BJ (cell line): ENCODE measurements around the gene AIMP1. TPM values are rescaled to one million over a fixed set of nuclear protein-coding genes. Genes with fewer than 3 reads are reported as not detected.
A peak's percentile ranks its signal among the peaks of the same experiment; 100 is the strongest.

Experiments
- CTCF ChIA-PET: fragments of 350-600 bp; formaldehyde crosslinking; extraction: SDS; loops from one replicate; lab custom pipeline; 2021; ENCODE audit warnings: antibody characterized with exemption, inconsistent platforms; lab: Yijun Ruan, JAX
- POLR2A ChIA-PET: fragments of 300-600 bp; sonication (Branson Sonifier 250); formaldehyde crosslinking; extraction: SDS; loops from one replicate; lab custom pipeline; 2021; ENCODE audit warnings: antibody characterized with exemption; lab: Charles Lee
- DNase-seq: peaks from one replicate; pipeline ENCODE4 v3.0.0-alpha.2; 2011; ENCODE audit warnings: low read depth
- H3K27me3 ChIP-seq: 2 replicates; pipeline ENCODE4 v1.6.0; 2011; ENCODE audit warnings: low read length; ENCODE audit not compliant: control insufficient read depth, insufficient read depth
- H3K36me3 ChIP-seq: 2 replicates; pipeline ENCODE4 v1.5.1; 2011; ENCODE audit warnings: low read length; ENCODE audit not compliant: control insufficient read depth, insufficient read depth
- H3K4me3 ChIP-seq: 2 replicates; pipeline ENCODE4 v1.5.1; 2011; ENCODE audit warnings: low read depth, mild to moderate bottlenecking, control low read depth, low read length
- polyA plus RNA-seq: library from polyadenylated mRNA; depleted of rRNA; stranded (reverse); fragments of >200 nt; gene quantifications from 2 replicates; pipeline ENCODE4 v1.2.3, GENCODE V29; 2011
- TF ChIP-seq, protein P1 (sequence below): IDR thresholded peaks from 2 replicates; pipeline ENCODE4 v1.5.1; 2011; ENCODE audit warnings: low read depth, mild to moderate bottlenecking, control low read depth, inconsistent platforms, low read length, moderate library complexity; ENCODE audit not compliant: insufficient read depth

Gene AIMP1
- polyA plus RNA-seq, 1 experiment = 10.8 TPM

DNA sequence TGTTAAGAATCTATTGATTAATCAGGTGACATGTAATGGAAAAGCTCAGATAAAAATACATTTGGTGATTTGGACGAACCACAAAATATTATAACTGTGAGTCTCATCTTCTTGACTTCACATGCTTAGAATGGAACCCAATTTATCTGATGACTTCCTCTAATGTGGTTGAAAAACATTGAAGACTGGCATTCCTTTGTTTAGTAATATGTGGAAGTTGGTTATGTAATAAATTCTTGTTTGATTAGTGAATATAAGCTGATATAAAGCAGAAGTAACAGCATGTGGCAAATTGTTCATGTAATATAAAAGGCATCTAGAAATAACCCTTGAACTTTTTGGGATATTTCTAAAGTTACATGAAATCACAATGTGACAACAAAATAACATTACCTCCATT is 42.5 kb downstream of the AIMP1 start:
- Histone ChIP-seq H3K4me3 (no peak overlapping the region), H3K27me3 (no peaks in the 10 kb centered on the region), H3K36me3 (no peaks in the 10 kb centered on the region)
- ChIA-PET CTCF (no interaction called here), POLR2A (interaction anchor here (0.6 kb wide), 1 partner anchor 9 kb away, joined by 4 read pairs; no protein-coding TSS in a partner anchor)
- peak; percentile 59 for DNase-seq
- TF ChIP-seq, protein P1, sequence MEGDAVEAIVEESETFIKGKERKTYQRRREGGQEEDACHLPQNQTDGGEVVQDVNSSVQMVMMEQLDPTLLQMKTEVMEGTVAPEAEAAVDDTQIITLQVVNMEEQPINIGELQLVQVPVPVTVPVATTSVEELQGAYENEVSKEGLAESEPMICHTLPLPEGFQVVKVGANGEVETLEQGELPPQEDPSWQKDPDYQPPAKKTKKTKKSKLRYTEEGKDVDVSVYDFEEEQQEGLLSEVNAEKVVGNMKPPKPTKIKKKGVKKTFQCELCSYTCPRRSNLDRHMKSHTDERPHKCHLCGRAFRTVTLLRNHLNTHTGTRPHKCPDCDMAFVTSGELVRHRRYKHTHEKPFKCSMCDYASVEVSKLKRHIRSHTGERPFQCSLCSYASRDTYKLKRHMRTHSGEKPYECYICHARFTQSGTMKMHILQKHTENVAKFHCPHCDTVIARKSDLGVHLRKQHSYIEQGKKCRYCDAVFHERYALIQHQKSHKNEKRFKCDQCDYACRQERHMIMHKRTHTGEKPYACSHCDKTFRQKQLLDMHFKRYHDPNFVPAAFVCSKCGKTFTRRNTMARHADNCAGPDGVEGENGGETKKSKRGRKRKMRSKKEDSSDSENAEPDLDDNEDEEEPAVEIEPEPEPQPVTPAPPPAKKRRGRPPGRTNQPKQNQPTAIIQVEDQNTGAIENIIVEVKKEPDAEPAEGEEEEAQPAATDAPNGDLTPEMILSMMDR = no peak

DNA sequence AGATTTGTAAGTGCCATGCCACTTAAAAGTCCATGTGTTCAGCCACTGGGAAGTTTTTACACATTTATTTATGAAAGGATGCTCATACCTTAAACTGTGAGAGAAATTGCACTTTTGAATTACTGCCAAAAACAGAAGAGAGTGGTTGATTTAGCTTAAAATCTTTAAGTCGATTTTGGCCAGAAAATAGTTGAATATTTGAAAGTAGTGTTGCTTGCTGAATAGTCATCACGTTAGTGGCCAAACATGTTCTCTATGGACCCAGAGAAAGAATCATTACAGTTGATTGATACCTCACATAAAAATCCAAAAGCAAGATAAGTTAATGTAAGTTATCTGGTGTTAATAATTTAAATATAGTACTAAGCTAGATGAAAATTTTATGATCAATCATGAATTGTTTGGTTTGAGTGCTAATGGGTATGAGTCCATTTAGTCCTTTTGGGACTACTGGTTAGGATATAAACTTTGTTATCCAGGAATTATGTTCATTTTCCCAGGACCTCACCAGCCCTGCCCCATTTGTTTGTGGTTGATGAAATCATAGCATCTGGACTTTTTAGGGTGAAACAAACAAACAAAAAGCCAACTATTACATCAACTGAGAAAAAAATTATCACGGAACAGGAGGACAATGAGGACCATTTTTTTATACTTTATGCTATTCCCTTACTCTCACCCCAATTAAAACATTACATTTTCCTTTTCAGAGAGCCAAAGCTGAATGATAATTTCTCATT is 45.9 kb downstream of the AIMP1 start:
- TF ChIP-seq, protein P1 = no peak
- CTCF ChIA-PET = interaction anchor here (0.7 kb wide), 1 partner anchor 20 kb away, joined by 3 read pairs; no protein-coding TSS in a partner anchor
- Histone ChIP-seq H3K36me3 (no peaks in the 10 kb centered on the region), H3K4me3 (no peak overlapping the region), H3K27me3 (no peaks in the 10 kb centered on the region)
- POLR2A ChIA-PET = no interaction called here
- DNase-seq = no peak

DNA sequence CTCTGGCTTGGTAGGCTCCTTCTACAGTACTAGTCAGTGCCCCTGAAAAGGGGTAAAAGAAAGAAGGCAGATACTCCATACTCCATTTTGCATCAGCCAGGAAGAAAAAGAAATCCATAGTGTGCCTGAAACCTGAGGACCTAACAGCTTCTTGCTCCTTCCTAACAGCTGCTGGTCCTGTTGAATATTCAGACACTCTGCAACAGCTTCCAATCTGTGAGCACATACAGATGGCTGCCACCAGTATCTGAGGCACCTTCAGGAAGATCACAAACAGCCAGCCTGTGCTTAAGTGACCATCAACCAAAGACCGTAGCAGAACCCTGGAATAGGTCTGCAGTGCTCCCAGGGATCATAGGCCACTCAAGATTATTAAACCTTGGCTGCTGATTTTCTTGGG is 47.9 kb downstream of the AIMP1 start:
- DNase-seq = no peak
- POLR2A ChIA-PET = interaction anchor here (0.6 kb wide), 1 partner anchor 106 kb away, joined by 3 read pairs; no protein-coding TSS in a partner anchor
- TF ChIP-seq, protein P1 = no peak
- Histone ChIP-seq H3K36me3 (no peaks in the 10 kb centered on the region), H3K4me3 (no peak overlapping the region), H3K27me3 (no peaks in the 10 kb centered on the region)
- CTCF ChIA-PET = interaction anchor here (1.9 kb wide), 1 partner anchor 139 kb away, joined by 8 read pairs; no protein-coding TSS in a partner anchor

DNA sequence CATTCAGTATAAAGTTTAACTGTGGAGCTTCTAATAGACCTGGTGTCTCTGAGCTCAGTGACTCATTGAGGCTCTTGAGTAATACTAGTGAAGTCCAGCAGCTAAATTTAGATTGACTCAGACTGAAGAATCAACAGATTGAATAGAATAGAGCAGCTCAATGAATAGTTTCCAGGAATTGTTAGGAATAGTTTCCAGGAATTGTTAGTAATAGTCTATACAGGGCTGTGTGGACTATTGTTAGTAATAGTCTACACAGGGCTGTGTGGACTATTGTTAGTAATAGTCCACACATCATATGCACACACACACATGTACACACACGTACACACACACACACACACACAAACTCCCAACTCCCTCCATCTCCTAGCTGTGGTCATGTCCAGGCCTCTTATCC is 49.3 kb downstream of the AIMP1 start:
- TF ChIP-seq, protein P1 = no peak
- Histone ChIP-seq H3K4me3 (no peak overlapping the region), H3K36me3 (no peaks in the 10 kb centered on the region), H3K27me3 (no peaks in the 10 kb centered on the region)
- peak; percentile 69 for DNase-seq
- POLR2A ChIA-PET = interaction anchor here (0.7 to 0.9 kb wide), 2 partner anchors 121 to 218 kb away, joined by 3 to 6 read pairs; no protein-coding TSS in a partner anchor
- CTCF ChIA-PET = interaction anchor here (0.7 to 1.9 kb wide), 6 partner anchors 99 to 532 kb away, joined by 3 to 8 read pairs (median 4); no protein-coding TSS in a partner anchor

DNA sequence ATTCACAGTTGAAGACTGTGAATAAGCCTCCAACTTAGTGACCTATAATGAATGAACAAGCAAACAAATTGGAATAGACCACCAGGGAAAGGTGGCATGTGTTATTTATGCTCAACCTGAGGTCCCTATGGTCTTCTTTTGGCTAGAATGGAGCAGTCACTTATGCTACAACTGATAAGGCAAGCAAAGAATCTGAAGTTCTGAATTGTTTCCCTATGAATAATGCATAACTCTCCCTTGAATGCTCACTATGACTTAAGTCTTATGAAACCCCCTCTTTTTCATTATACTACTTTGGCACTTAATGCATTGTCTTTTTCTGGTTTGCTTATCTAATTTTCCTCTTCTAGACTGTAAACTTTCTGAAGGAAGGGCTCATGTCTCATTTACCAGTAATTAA is 49.7 kb downstream of the AIMP1 start:
- ChIA-PET POLR2A (interaction anchor here (0.9 kb wide), 1 partner anchor 218 kb away, joined by 6 read pairs; no protein-coding TSS in a partner anchor), CTCF (interaction anchor here (0.8 to 1.9 kb wide), 4 partner anchors 99 to 532 kb away, joined by 3 to 8 read pairs (median 5); no protein-coding TSS in a partner anchor)
- no peaks in the 10 kb centered on the region for H3K27me3 ChIP-seq
- no peak for DNase-seq
- H3K36me3 ChIP-seq = no peaks in the 10 kb centered on the region
- no peak overlapping the region for H3K4me3 ChIP-seq
- TF ChIP-seq, protein P1 = no peak
